ENCODE results near the gene SHOX. TPM values are rescaled to one million over a fixed set of nuclear protein-coding genes. Genes with fewer than 3 reads are reported as not detected.
"Not testable (repeated sequence)": the region's sequence is repeated elsewhere in the genome, so short reads cannot be mapped to it uniquely, and the experiment has no call there.

The SHOX gene
- total RNA-seq, 2 donors from 2014 or later = 0.21 TPM; not detected in 1

GRCh38 chrX:614136-614535, 16.5 kb upstream of the SHOX start:
- DNase-seq (ENCODE audit: low spot score) (no peak), ATAC-seq (ENCODE audit: insufficient number of reproducible peaks, low FRiP score, low read depth) (no peak)
- Histone ChIP-seq H3K4me1 (ENCODE audit: control insufficient read depth in 1 of 2, low read depth in 2 of 2) (no peaks in the 10 kb centered on the region), H3K36me3 (no peaks in the 10 kb centered on the region), H3K4me3 (no peak overlapping the region), H3K27ac (no peak overlapping the region), H3K27me3 (replicated peaks; ENCODE audit: insufficient read depth) (no peaks in the 10 kb centered on the region), H3K9me3 (peaks cover 10% of the 10 kb centered on the region)
- no peak for TF ChIP-seq CTCF (IDR thresholded peaks at IDR 0.05)

- H3K27ac ChIP-seq = no peak overlapping the region
- no peaks in the 10 kb centered on the region for H3K9me3 ChIP-seq
- H3K4me3 ChIP-seq = no peak overlapping the region
- no peaks in the 10 kb centered on the region for H3K27me3 ChIP-seq (replicated peaks; ENCODE audit: insufficient read depth)
- H3K36me3 ChIP-seq = no peaks in the 10 kb centered on the region
- no peak for TF ChIP-seq CTCF (IDR thresholded peaks at IDR 0.05)
- ATAC-seq (ENCODE audit: insufficient number of reproducible peaks, low FRiP score, low read depth) (no peak), DNase-seq (ENCODE audit: low spot score) (no peak)
- no peaks in the 10 kb centered on the region for H3K4me1 ChIP-seq (ENCODE audit: control insufficient read depth in 1 of 2, low read depth in 2 of 2)
Measured at GRCh38 chrX:617401-617800, 13.2 kb upstream of the SHOX start.

- ATAC-seq (ENCODE audit: insufficient number of reproducible peaks, low FRiP score, low read depth) = no peak
- Histone ChIP-seq H3K4me3 (no peak overlapping the region), H3K36me3 (no peaks in the 10 kb centered on the region), H3K27ac (no peak overlapping the region), H3K9me3 (no peaks in the 10 kb centered on the region), H3K27me3 (replicated peaks; ENCODE audit: insufficient read depth) (no peaks in the 10 kb centered on the region), H3K4me1 (ENCODE audit: control insufficient read depth in 1 of 2, low read depth in 2 of 2) (no peaks in the 10 kb centered on the region)
- TF ChIP-seq CTCF (IDR thresholded peaks at IDR 0.05) = no peak
- no peak for DNase-seq (ENCODE audit: low spot score)
Measured at GRCh38 chrX:617891-618290, 12.7 kb upstream of the SHOX start.

GRCh38 chrX:618304-618703, 12.3 kb upstream of the SHOX start:
- DNase-seq (ENCODE audit: low spot score) = not testable (repeated sequence)

GRCh38 chrX:618761-619450, 11.7 kb upstream of the SHOX start:
- no peaks in the 10 kb centered on the region for H3K36me3 ChIP-seq
- no peaks in the 10 kb centered on the region for H3K9me3 ChIP-seq
- H3K4me1 ChIP-seq (ENCODE audit: control insufficient read depth in 1 of 2, low read depth in 2 of 2) = no peaks in the 10 kb centered on the region
- no peaks in the 10 kb centered on the region for H3K27me3 ChIP-seq (replicated peaks; ENCODE audit: insufficient read depth)
- no peak overlapping the region for H3K4me3 ChIP-seq
- TF ChIP-seq CTCF (IDR thresholded peaks at IDR 0.05) = no peak
- no peak for DNase-seq (ENCODE audit: low spot score)
- no peak for ATAC-seq (ENCODE audit: insufficient number of reproducible peaks, low FRiP score, low read depth)
- no peak overlapping the region for H3K27ac ChIP-seq

More at GRCh38 chrX:618304-618703, 12.3 kb upstream of the SHOX start:
- H3K27me3 ChIP-seq (replicated peaks; ENCODE audit: insufficient read depth); H3K4me1 ChIP-seq (ENCODE audit: control insufficient read depth in 1 of 2, low read depth in 2 of 2); H3K9me3 ChIP-seq; H3K36me3 ChIP-seq; ATAC-seq (ENCODE audit: insufficient number of reproducible peaks, low FRiP score, low read depth); H3K27ac ChIP-seq; H3K4me3 ChIP-seq: not testable (repeated sequence)

- H3K27me3 ChIP-seq (replicated peaks; ENCODE audit: insufficient read depth) = no peaks in the 10 kb centered on the region
Measured at GRCh38 chrX:619451-619811, 11.2 kb upstream of the SHOX start.

More at GRCh38 chrX:619451-619811, 11.2 kb upstream of the SHOX start:
- ATAC-seq (ENCODE audit: insufficient number of reproducible peaks, low FRiP score, low read depth) = no peak
- Histone ChIP-seq H3K9me3 (no peaks in the 10 kb centered on the region), H3K4me3 (no peak overlapping the region), H3K4me1 (ENCODE audit: control insufficient read depth in 1 of 2, low read depth in 2 of 2) (no peaks in the 10 kb centered on the region), H3K27ac (no peak overlapping the region), H3K36me3 (no peaks in the 10 kb centered on the region)
- DNase-seq (ENCODE audit: low spot score) = no peak
- TF ChIP-seq CTCF (IDR thresholded peaks at IDR 0.05) = no peak
